BE2C (cell line): ENCODE measurements around the gene SDR42E1.

Experiments used
- DNase-seq: peaks from one replicate; pipeline ENCODE4 v3.0.0-alpha.2; 2020
- H3K27me3 ChIP-seq: fragments of 250-450 bp; sonication (Bioruptor Pico); 2 replicates; pipeline ENCODE4 v1.5.1; 2020; ENCODE audit warnings: mild to moderate bottlenecking
- H3K36me3 ChIP-seq: fragments of 250-450 bp; sonication (Bioruptor Pico); 2 replicates; pipeline ENCODE4 v1.5.1; 2020; ENCODE audit warnings: mild to moderate bottlenecking
- H3K4me1 ChIP-seq: fragments of 250-450 bp; sonication (Bioruptor Pico); 2 replicates; pipeline ENCODE4 v1.5.1; 2020
- H3K4me3 ChIP-seq: 2 replicates; pipeline ENCODE4 v1.5.1; 2011; ENCODE audit warnings: low read depth, low read length
- H3K9me3 ChIP-seq: fragments of 250-450 bp; sonication (Bioruptor Pico); 2 replicates; pipeline ENCODE4 v1.5.1; 2020
- CTCF ChIP-seq: IDR thresholded peaks from 2 replicates; pipeline ENCODE4 v1.5.1; 2012; ENCODE audit warnings: mild to moderate bottlenecking, low read depth, low read length

SDR42E1 gene

GRCh38 chr16:81951564-81951963 lies 59.7 kb downstream of the SDR42E1 start:
- no peak for DNase-seq
- H3K36me3 ChIP-seq: no peaks in the 10 kb centered on the region
- no peaks in the 10 kb centered on the region for H3K27me3 ChIP-seq

GRCh38 chr16:81946206-81946605 lies 65.1 kb downstream of the SDR42E1 start:
- no peaks in the 10 kb centered on the region for H3K36me3 ChIP-seq
- TF ChIP-seq CTCF: no peak
- no peak for DNase-seq

More at GRCh38 chr16:81951564-81951963, 59.7 kb downstream of the SDR42E1 start:
- TF ChIP-seq CTCF: no peak
- Histone ChIP-seq H3K4me3 (no peak overlapping the region), H3K9me3 (no peaks in the 10 kb centered on the region), H3K4me1 (no peaks in the 10 kb centered on the region)

GRCh38 chr16:81945665-81946064 lies 65.6 kb downstream of the SDR42E1 start:
- no peak for TF ChIP-seq CTCF
- H3K27me3 ChIP-seq: no peaks in the 10 kb centered on the region
- no peak overlapping the region for H3K4me3 ChIP-seq
- no peaks in the 10 kb centered on the region for H3K9me3 ChIP-seq
- DNase-seq: no peak
- no peaks in the 10 kb centered on the region for H3K36me3 ChIP-seq
- no peaks in the 10 kb centered on the region for H3K4me1 ChIP-seq

More at GRCh38 chr16:81946206-81946605, 65.1 kb downstream of the SDR42E1 start:
- Histone ChIP-seq H3K4me1 (no peaks in the 10 kb centered on the region), H3K27me3 (no peaks in the 10 kb centered on the region), H3K9me3 (no peaks in the 10 kb centered on the region), H3K4me3 (no peak overlapping the region)

- Histone ChIP-seq H3K36me3 (no peaks in the 10 kb centered on the region), H3K27me3 (peaks cover 4% of the 10 kb centered on the region; the same call in 1 of the 2 replicates), H3K4me1 (no peaks in the 10 kb centered on the region), H3K4me3 (no peak overlapping the region), H3K9me3 (no peaks in the 10 kb centered on the region)
- no peak for TF ChIP-seq CTCF
- DNase-seq: no peak
Observed at GRCh38 chr16:81942007-81942601, 69.2 kb downstream of the SDR42E1 start.

- peak; percentile 49 for TF ChIP-seq CTCF
- no peak for DNase-seq
- Histone ChIP-seq H3K36me3 (no peaks in the 10 kb centered on the region), H3K4me1 (no peaks in the 10 kb centered on the region), H3K27me3 (peaks cover 4% of the 10 kb centered on the region; the same call in 1 of the 2 replicates), H3K4me3 (no peak overlapping the region), H3K9me3 (no peaks in the 10 kb centered on the region)
Observed at GRCh38 chr16:81940781-81941560, 70.3 kb downstream of the SDR42E1 start.
